NCI-H187 treated with DMSO at 0.1 percent for 48 hours (cell line): ENCODE results near the gene TELO2.

Source experiments
- DNase-seq: peaks from one replicate; lab custom pipeline; 2025; lab: John Stamatoyannopoulos, UW

The TELO2 gene

GRCh38 chr16:1519831-1520230 is 26.7 kb downstream of the TELO2 start:
- DNase-seq = no peak

GRCh38 chr16:1520461-1520860 is 27.3 kb downstream of the TELO2 start:
- no peak for DNase-seq

- DNase-seq = no peak
Measured at GRCh38 chr16:1523581-1524245, 30.6 kb downstream of the TELO2 start.

- no peak for DNase-seq
Measured at GRCh38 chr16:1524366-1524765, 31.2 kb downstream of the TELO2 start.

GRCh38 chr16:1525871-1526607 is 32.9 kb downstream of the TELO2 start:
- no peak for DNase-seq

- no peak for DNase-seq
Measured at GRCh38 chr16:1526608-1527555, 33.7 kb downstream of the TELO2 start.

GRCh38 chr16:1527836-1528811 is 35.0 kb downstream of the TELO2 start:
- DNase-seq = no peak

GRCh38 chr16:1528921-1529537 is 35.9 kb downstream of the TELO2 start:
- DNase-seq = no peak

- no peak for DNase-seq
Measured at GRCh38 chr16:1530349-1530882, 37.3 kb downstream of the TELO2 start.

- no peak for DNase-seq
Measured at GRCh38 chr16:1530883-1531637, 37.9 kb downstream of the TELO2 start.

GRCh38 chr16:1531638-1531910 is 38.4 kb downstream of the TELO2 start:
- DNase-seq = no peak

GRCh38 chr16:1532081-1532760 is 39.1 kb downstream of the TELO2 start:
- DNase-seq = no peak

GRCh38 chr16:1532771-1533170 is 39.6 kb downstream of the TELO2 start:
- DNase-seq = no peak

GRCh38 chr16:1533443-1533951 is 40.3 kb downstream of the TELO2 start, which contains the start of gene TMEM204:
TMEM204 (plus strand) TSS chr16:1533666; CDS start chr16:1534276, 610 bp downstream.
- no peak for DNase-seq

- DNase-seq = no peak
Measured at GRCh38 chr16:1534021-1535020, 41.2 kb downstream of the TELO2 start.

GRCh38 chr16:1535391-1536291 is 42.5 kb downstream of the TELO2 start:
- no peak for DNase-seq

- no peak for DNase-seq
Measured at GRCh38 chr16:1536601-1537000, 43.4 kb downstream of the TELO2 start.
